Measurements from ENCODE around the gene FAM228B. TPM values are rescaled to one million over a fixed set of nuclear protein-coding genes. Genes with fewer than 3 reads are reported as not detected.
"Not testable (repeated sequence)": the region's sequence is repeated elsewhere in the genome, so short reads cannot be mapped to it uniquely, and the experiment has no call there.

The FAM228B gene
- total and polyA plus RNA-seq, 9 donors, result 24.6 to 76.8 (median 68.8) TPM

DNA sequence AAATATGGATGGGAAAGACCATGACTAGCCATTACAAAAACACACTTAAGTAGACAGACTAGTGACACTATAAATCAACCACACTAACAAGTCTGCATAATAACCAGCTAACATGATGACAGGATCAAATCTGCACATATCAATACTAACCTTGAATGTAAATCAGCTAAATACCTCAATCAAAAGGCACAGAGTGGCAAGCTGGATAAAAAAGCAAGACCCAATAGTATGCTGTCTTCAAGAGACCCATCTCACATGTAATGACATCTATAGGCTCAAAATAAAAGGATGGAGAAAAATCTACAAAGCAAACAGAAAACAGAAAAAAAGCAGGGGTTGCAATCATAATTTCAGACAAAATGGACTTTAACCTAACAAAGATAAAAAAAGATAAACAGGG lies 16.5 kb upstream of the FAM228B start:
- no peak for TF ChIP-seq EP300 (IDR thresholded peaks at IDR 0.05)
- TF ChIP-seq, protein P1, sequence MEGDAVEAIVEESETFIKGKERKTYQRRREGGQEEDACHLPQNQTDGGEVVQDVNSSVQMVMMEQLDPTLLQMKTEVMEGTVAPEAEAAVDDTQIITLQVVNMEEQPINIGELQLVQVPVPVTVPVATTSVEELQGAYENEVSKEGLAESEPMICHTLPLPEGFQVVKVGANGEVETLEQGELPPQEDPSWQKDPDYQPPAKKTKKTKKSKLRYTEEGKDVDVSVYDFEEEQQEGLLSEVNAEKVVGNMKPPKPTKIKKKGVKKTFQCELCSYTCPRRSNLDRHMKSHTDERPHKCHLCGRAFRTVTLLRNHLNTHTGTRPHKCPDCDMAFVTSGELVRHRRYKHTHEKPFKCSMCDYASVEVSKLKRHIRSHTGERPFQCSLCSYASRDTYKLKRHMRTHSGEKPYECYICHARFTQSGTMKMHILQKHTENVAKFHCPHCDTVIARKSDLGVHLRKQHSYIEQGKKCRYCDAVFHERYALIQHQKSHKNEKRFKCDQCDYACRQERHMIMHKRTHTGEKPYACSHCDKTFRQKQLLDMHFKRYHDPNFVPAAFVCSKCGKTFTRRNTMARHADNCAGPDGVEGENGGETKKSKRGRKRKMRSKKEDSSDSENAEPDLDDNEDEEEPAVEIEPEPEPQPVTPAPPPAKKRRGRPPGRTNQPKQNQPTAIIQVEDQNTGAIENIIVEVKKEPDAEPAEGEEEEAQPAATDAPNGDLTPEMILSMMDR (IDR thresholded peaks at IDR 0.05), result no peak
- TF ChIP-seq POLR2A (IDR thresholded peaks at IDR 0.05), result no peak
- Histone ChIP-seq H3K9me3 (no peaks in the 10 kb centered on the region), H3K27ac (no peak overlapping the region), H3K27me3 (no peaks in the 10 kb centered on the region), H3K36me3 (no peaks in the 10 kb centered on the region), H3K4me1 (ENCODE audit: insufficient read depth) (peaks cover 7% of the 10 kb centered on the region), H3K4me3 (no peak overlapping the region)
- intact Hi-C loops (cut with DNase I), result no loop called here
- DNase-seq, result no peak

- H3K36me3 ChIP-seq, result no peaks in the 10 kb centered on the region
- 50 to 98% (median 52%) methylated on average over 1 of the region's 1 CpG for WGBS, 3 donors
- no peaks in the 10 kb centered on the region for H3K27me3 ChIP-seq
- no peak overlapping the region for H3K27ac ChIP-seq
- TF ChIP-seq POLR2A (IDR thresholded peaks at IDR 0.05), result no peak
- TF ChIP-seq, protein P1 (IDR thresholded peaks at IDR 0.05), result no peak
- no peak for TF ChIP-seq EP300 (IDR thresholded peaks at IDR 0.05)
- no peaks in the 10 kb centered on the region for H3K9me3 ChIP-seq
- intact Hi-C loops (cut with DNase I), result no loop called here
- no peak overlapping the region for H3K4me3 ChIP-seq
- peaks cover 7% of the 10 kb centered on the region for H3K4me1 ChIP-seq (ENCODE audit: insufficient read depth)
- DNase-seq, result no peak
Measured at GRCh38 chr2:24107336-24107735, 15.9 kb upstream of the FAM228B start.

DNA sequence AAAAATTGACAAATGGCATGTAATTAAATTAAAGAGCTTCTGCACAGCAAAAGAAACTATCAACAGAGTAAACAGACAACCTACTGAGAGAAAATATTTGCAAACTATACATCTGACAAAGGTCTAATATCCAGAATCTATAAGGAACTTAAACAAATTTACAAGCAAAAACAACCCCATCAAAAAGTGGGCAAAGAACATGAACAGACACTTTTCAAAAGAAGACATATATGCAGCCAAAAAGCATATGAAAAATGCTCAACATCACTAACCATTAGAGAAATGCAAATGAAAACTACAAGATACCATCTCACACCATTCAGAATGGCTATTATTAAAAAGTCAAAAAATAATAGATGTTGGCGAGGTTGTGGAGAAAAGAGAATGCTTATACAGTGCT lies 13.8 kb upstream of the FAM228B start:
- H3K27me3 ChIP-seq; H3K9me3 ChIP-seq; H3K4me1 ChIP-seq (ENCODE audit: insufficient read depth); intact Hi-C loops (cut with DNase I); H3K36me3 ChIP-seq; DNase-seq; H3K4me3 ChIP-seq; H3K27ac ChIP-seq: not testable (repeated sequence)
- 95 to 100% (median 98%) methylated on average over 1 of the region's 1 CpG for WGBS, 3 donors

DNA sequence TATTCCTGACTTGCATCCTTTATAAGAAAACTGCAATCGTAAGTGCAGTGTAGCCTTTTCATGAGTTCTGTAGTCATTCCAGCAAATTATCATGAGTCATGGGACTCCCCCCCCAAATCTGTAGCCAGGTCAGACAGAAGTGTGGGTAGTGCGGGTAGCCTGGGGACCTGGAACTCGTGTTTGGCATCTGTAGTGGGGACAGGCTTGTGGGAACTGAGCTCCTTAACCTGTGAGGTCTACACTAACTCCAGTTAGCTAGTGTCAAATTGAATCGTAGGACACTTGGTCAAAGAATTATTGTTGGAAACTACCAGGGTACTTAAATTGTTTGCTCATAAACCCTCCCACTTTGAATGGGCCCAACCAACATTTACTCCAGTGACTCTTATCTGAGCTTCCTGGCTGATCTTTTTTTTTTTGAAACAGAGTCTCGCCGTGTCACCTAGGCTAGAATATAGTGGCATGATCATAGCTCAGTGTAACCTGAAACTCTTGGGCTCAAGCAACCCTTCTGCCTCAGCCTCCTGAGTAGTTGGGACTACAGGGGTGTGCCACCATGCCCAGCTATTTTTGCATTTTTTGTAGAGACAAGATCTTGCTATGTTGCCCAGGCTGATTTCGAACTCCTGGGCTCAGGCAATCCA lies 12.5 kb upstream of the FAM228B start:
- H3K4me3 ChIP-seq, result no peak overlapping the region
- TF ChIP-seq, protein P1 (IDR thresholded peaks at IDR 0.05), result no peak
- TF ChIP-seq EP300 (IDR thresholded peaks at IDR 0.05), result no peak
- TF ChIP-seq POLR2A (IDR thresholded peaks at IDR 0.05), result no peak
- no peaks in the 10 kb centered on the region for H3K27me3 ChIP-seq
- H3K36me3 ChIP-seq, result no peaks in the 10 kb centered on the region
- no peaks in the 10 kb centered on the region for H3K9me3 ChIP-seq
- intact Hi-C loops (cut with DNase I), result no loop called here
- DNase-seq, result no peak
- 69 to 77% (median 73%) methylated on average over 7 of the region's 7 CpGs for WGBS, 3 donors
- no peak overlapping the region for H3K27ac ChIP-seq
- peaks cover 7% of the 10 kb centered on the region for H3K4me1 ChIP-seq (ENCODE audit: insufficient read depth)

- Histone ChIP-seq H3K27ac (no peak overlapping the region), H3K4me1 (ENCODE audit: insufficient read depth) (peaks cover 7% of the 10 kb centered on the region), H3K36me3 (no peaks in the 10 kb centered on the region), H3K27me3 (no peaks in the 10 kb centered on the region), H3K9me3 (no peaks in the 10 kb centered on the region), H3K4me3 (no peak overlapping the region)
- TF ChIP-seq EP300 (IDR thresholded peaks at IDR 0.05) (no peak), POLR2A (IDR thresholded peaks at IDR 0.05) (no peak)
- TF ChIP-seq, protein P1 (IDR thresholded peaks at IDR 0.05), result no peak
- WGBS, 3 donors, result 8 to 20% (median 10%) methylated on average over 2 of the region's 2 CpGs
- intact Hi-C loops (cut with DNase I), result no loop called here
- DNase-seq, result no peak
Measured at GRCh38 chr2:24111407-24111901, 11.8 kb upstream of the FAM228B start.
